Activated CD4-positive, alpha-beta T cell treated with anti-CD3 and anti-CD28 coated beads for 36 hours (primary cell): ENCODE measurements around the gene CD177. TPM values are rescaled to one million over a fixed set of nuclear protein-coding genes. Genes with fewer than 3 reads are reported as not detected.
"Not testable (repeated sequence)": the region's sequence is repeated elsewhere in the genome, so short reads cannot be mapped to it uniquely, and the experiment has no call there.

ENCODE experiments used
- ATAC-seq: fragments of 200-7000 bp; cut with Tn5 transposase; one replicate; pipeline ENCODE4 v1.10.0; 2021; ENCODE audit warnings: mild to moderate bottlenecking, moderate library complexity
- CTCF ChIA-PET: fragments of 350-600 bp; sonication (Branson Sonifier 250); formaldehyde crosslinking; loops from one replicate; lab custom pipeline; 2021; ENCODE audit warnings: antibody characterized with exemption; lab: Charles Lee
- POLR2A ChIA-PET: fragments of 350-600 bp; sonication (Branson Sonifier 250); formaldehyde crosslinking; loops from one replicate; lab custom pipeline; 2021; ENCODE audit warnings: antibody characterized with exemption, inconsistent platforms; lab: Charles Lee
- DNase-seq: peaks from one replicate; pipeline ENCODE4 v3.0.0-alpha.2; 2020
- H3K27ac Mint-ChIP-seq: one replicate; pipeline ENCODE4 v1.8.0; 2021; ENCODE audit warnings: mixed read lengths
- H3K27me3 Mint-ChIP-seq: one replicate; pipeline ENCODE4 v1.8.0; 2021; ENCODE audit warnings: mixed read lengths
- H3K36me3 Mint-ChIP-seq: one replicate; pipeline ENCODE4 v1.8.0; 2021; ENCODE audit warnings: low read depth, mixed read lengths
- H3K4me1 Mint-ChIP-seq: one replicate; pipeline ENCODE4 v1.8.0; 2021; ENCODE audit warnings: mixed read lengths
- H3K4me3 Mint-ChIP-seq: one replicate; pipeline ENCODE4 v1.8.0; 2021; ENCODE audit warnings: mild to moderate bottlenecking, moderate library complexity, mixed read lengths
- H3K9me3 Mint-ChIP-seq: one replicate; pipeline ENCODE4 v1.8.0; 2021; ENCODE audit warnings: low read depth, mixed read lengths
- intact Hi-C, 2 experiments: fragments of 100-400 bp; cut with DNase I in 1 of 2; cut with micrococcal nuclease in 1 of 2; formaldehyde crosslinking; loops; one replicate each; pipeline versions ENCODE4 v1.14.2 to v1.15.1; 2022 to 2024; cut with DNase I, micrococcal nuclease
- total RNA-seq, 2 experiments: library from RNA; stranded (reverse); gene quantifications; one replicate each; pipeline ENCODE4 v1.2.3, GENCODE V29; 2021

Gene CD177
- total RNA-seq, 2 experiments from 2014 or later = not detected

DNA sequence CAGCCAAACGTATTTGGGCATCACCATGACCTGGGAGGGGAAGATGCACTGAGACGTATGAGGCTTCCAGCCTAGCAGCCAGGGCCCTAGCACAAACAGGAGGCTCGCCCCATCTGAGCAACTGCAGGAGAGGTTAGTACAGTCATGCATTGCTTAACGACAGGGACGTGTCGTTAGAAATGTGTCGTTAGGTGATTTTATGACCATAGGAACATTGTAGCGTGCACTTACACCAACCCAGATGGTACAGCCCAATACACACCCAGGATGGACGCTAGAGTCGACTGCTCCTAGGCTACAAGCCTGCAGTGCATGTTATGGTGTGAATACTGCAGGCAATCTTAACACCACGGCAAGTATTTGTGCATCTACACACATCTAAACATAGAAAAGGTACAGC is 9.3 kb downstream of the CD177 start:
- DNase-seq = no peak
- no peaks in the 10 kb centered on the region for H3K4me1 Mint-ChIP-seq
- no peaks in the 10 kb centered on the region for H3K36me3 Mint-ChIP-seq
- H3K27me3 Mint-ChIP-seq = no peaks in the 10 kb centered on the region
- H3K27ac Mint-ChIP-seq = no peak overlapping the region
- no peak for ATAC-seq
- H3K4me3 Mint-ChIP-seq = no peak overlapping the region
- intact Hi-C loops = no loop called here
- ChIA-PET POLR2A (no interaction called here), CTCF (no interaction called here)
- H3K9me3 Mint-ChIP-seq = no peaks in the 10 kb centered on the region

DNA sequence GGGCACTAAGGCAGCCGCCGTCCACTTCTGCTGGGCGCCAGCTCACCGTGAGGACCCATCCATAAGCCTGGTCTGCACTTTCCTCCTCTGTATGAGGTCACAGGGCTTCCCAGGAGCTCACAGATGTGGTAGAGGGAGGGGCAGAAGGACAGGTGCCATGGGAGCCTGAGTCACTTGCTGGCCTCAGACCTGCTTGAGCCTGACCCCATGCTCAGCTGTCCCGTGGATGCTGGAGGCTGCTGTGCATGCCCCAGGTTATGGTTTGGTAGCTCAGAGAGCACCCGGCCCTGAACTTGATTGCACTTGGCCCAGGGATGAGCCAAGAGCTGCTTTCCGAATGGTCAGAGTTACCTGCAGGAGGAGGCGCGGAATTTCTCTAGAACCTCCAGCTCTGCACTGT is 12.2 kb downstream of the CD177 start:
- intact Hi-C loops, H3K4me3 Mint-ChIP-seq, H3K27me3 Mint-ChIP-seq, DNase-seq, POLR2A ChIA-PET, H3K4me1 Mint-ChIP-seq, H3K36me3 Mint-ChIP-seq, CTCF ChIA-PET, ATAC-seq, H3K27ac Mint-ChIP-seq, H3K9me3 Mint-ChIP-seq: not testable (repeated sequence)

DNA sequence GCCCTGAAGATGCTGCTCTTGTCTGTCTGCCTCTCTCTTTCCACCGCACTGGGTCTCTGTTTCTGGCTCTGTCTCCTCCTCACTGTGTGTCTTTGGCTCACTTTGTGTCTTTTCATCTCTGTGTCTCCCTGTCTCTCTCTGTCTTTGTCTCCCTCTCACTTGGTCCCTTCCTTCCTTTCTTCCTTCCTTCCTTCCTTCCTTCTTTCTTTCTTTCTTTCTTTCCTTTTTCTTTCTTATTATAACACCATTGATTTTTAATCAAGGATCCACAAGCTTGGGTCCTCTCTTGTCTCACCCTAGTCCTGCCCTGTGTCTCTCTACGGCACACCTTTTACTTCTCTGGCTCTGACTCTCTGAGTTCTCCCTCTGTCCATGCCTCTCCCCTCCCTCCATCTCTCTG is 14.3 kb downstream of the CD177 start:
- Mint-ChIP-seq H3K4me3 (no peak overlapping the region), H3K4me1 (no peaks in the 10 kb centered on the region), H3K36me3 (no peaks in the 10 kb centered on the region), H3K27me3 (peaks cover 2% of the 10 kb centered on the region), H3K9me3 (no peaks in the 10 kb centered on the region), H3K27ac (no peak overlapping the region)
- intact Hi-C loops = no loop called here
- ATAC-seq (no peak), DNase-seq (no peak)
- ChIA-PET CTCF (no interaction called here), POLR2A (no interaction called here)

GRCh38 chr19:43368897-43369296 is 15.4 kb downstream of the CD177 start:
- H3K4me3 Mint-ChIP-seq, intact Hi-C loops, POLR2A ChIA-PET, CTCF ChIA-PET, H3K36me3 Mint-ChIP-seq, H3K27me3 Mint-ChIP-seq, ATAC-seq, H3K9me3 Mint-ChIP-seq, DNase-seq, H3K27ac Mint-ChIP-seq, H3K4me1 Mint-ChIP-seq: not testable (repeated sequence)

GRCh38 chr19:43371909-43372308 is 18.4 kb downstream of the CD177 start:
- H3K27ac Mint-ChIP-seq = no peak overlapping the region
- CTCF ChIA-PET = no interaction called here
- H3K27me3 Mint-ChIP-seq = peaks cover 2% of the 10 kb centered on the region
- no peak for ATAC-seq
- no peaks in the 10 kb centered on the region for H3K9me3 Mint-ChIP-seq
- no peak for DNase-seq
- H3K4me1 Mint-ChIP-seq = no peaks in the 10 kb centered on the region
- no peaks in the 10 kb centered on the region for H3K36me3 Mint-ChIP-seq
- H3K4me3 Mint-ChIP-seq = no peak overlapping the region
- POLR2A ChIA-PET = no interaction called here
- intact Hi-C loops = no loop called here

GRCh38 chr19:43372462-43372861 is 19.0 kb downstream of the CD177 start:
- Mint-ChIP-seq H3K4me3 (no peak overlapping the region), H3K4me1 (no peaks in the 10 kb centered on the region), H3K9me3 (no peaks in the 10 kb centered on the region), H3K27me3 (peaks cover 2% of the 10 kb centered on the region), H3K36me3 (no peaks in the 10 kb centered on the region), H3K27ac (no peak overlapping the region)
- ChIA-PET CTCF (no interaction called here), POLR2A (no interaction called here)
- no peak for DNase-seq
- no peak for ATAC-seq
- intact Hi-C loops = no loop called here

GRCh38 chr19:43377624-43378023 is 24.1 kb downstream of the CD177 start:
- intact Hi-C loops = not testable (repeated sequence)

DNA sequence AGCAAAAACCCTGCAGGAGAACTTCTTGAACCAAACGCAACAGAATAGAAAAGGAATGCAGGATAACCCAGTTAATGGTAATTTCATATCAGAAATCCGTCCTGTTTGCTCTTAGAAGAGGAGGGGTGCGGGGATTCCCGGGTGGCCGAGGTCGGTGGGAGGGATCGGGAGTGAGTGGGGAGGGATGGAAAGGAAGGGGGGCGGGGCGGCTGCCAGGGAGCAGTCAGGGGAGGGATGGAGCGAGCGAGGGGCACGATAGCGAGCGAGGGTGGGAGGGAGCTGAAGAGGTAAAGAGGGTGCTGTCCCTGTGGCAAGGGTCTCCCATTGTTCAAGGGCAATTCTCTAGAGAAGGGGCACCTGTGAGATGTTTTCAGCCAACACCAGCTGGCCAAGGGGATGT is 26.5 kb downstream of the CD177 start:
- ATAC-seq = no peak
- no peak for DNase-seq
- H3K27me3 Mint-ChIP-seq = peaks cover 2% of the 10 kb centered on the region
- H3K4me3 Mint-ChIP-seq = no peak overlapping the region
- H3K4me1 Mint-ChIP-seq = peaks cover 2% of the 10 kb centered on the region
- POLR2A ChIA-PET = no interaction called here
- no peaks in the 10 kb centered on the region for H3K36me3 Mint-ChIP-seq
- intact Hi-C loops = no loop called here
- CTCF ChIA-PET = no interaction called here
- H3K9me3 Mint-ChIP-seq = no peaks in the 10 kb centered on the region
- no peak overlapping the region for H3K27ac Mint-ChIP-seq

More at GRCh38 chr19:43377624-43378023, 24.1 kb downstream of the CD177 start:
- DNase-seq, H3K36me3 Mint-ChIP-seq, H3K27ac Mint-ChIP-seq, ATAC-seq, H3K4me3 Mint-ChIP-seq, CTCF ChIA-PET, H3K27me3 Mint-ChIP-seq, H3K9me3 Mint-ChIP-seq, H3K4me1 Mint-ChIP-seq, POLR2A ChIA-PET: not testable (repeated sequence)

GRCh38 chr19:43380771-43381386 is 27.4 kb downstream of the CD177 start:
- ChIA-PET POLR2A (no interaction called here), CTCF (interaction anchor here (0.9 kb wide), 1 partner anchor 138 kb away, joined by 3 read pairs; no protein-coding TSS in a partner anchor)
- Mint-ChIP-seq H3K36me3 (no peaks in the 10 kb centered on the region), H3K9me3 (peaks cover under 1% of the 10 kb centered on the region), H3K4me1 (peaks cover 2% of the 10 kb centered on the region), H3K27ac (no peak overlapping the region), H3K27me3 (peaks cover 2% of the 10 kb centered on the region), H3K4me3 (no peak overlapping the region)
- DNase-seq (no peak), ATAC-seq (no peak)
- intact Hi-C loops = no loop called here

DNA sequence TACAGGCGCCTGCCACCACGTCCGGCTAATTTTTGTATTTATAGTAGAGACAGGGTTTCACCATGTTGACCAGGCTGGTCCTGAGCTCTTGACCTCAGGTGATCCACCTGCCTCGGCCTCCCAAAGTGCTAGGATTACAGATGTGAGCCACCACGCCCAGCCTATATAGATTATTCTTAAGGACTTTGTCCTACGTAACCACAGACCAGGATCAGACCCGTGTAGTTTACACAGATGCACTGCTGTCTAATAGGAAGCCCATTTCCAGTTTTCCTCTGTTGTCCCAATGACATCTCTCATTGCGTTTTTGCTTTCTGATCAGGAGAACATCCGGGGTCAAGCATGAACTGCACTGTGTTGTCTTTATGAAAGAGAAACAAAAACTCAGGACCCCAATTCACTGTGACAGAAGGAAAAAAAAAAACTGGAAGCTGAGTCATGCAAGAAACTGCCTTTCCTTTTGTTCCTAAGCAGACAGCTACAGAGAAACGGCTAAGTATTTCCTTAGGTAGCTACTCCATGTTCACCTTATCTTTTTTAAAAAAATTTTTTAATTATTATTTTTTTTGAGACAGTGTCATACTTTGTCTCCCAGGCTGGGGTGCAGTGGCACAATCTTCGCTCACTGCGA is 29.2 kb downstream of the CD177 start:
- H3K9me3 Mint-ChIP-seq, CTCF ChIA-PET, intact Hi-C loops, H3K4me1 Mint-ChIP-seq, H3K4me3 Mint-ChIP-seq, H3K36me3 Mint-ChIP-seq, DNase-seq, H3K27me3 Mint-ChIP-seq, H3K27ac Mint-ChIP-seq, ATAC-seq, POLR2A ChIA-PET: not testable (repeated sequence)

- POLR2A ChIA-PET = not testable (repeated sequence)
These were observed 29.8 kb downstream of the CD177 start for GRCh38 chr19:43383254-43383653.

GRCh38 chr19:43383759-43384158 is 30.3 kb downstream of the CD177 start:
- H3K4me3 Mint-ChIP-seq, H3K9me3 Mint-ChIP-seq, intact Hi-C loops, POLR2A ChIA-PET, H3K27ac Mint-ChIP-seq, ATAC-seq, H3K4me1 Mint-ChIP-seq, H3K36me3 Mint-ChIP-seq, H3K27me3 Mint-ChIP-seq, DNase-seq, CTCF ChIA-PET: not testable (repeated sequence)

More at GRCh38 chr19:43383254-43383653, 29.8 kb downstream of the CD177 start:
- H3K4me3 Mint-ChIP-seq, DNase-seq, ATAC-seq, H3K4me1 Mint-ChIP-seq, CTCF ChIA-PET, intact Hi-C loops, H3K36me3 Mint-ChIP-seq, H3K9me3 Mint-ChIP-seq, H3K27ac Mint-ChIP-seq, H3K27me3 Mint-ChIP-seq: not testable (repeated sequence)
